H1 (cell line): ENCODE data around the gene DOCK9. TPM values are rescaled to one million over a fixed set of nuclear protein-coding genes. Genes with fewer than 3 reads are reported as not detected.

Source experiments
- CTCF ChIA-PET: fragments of 300-600 bp; sonication (Branson Sonifier 250); formaldehyde crosslinking; loops from one replicate; lab custom pipeline; 2021; ENCODE audit not compliant: partially characterized antibody; lab: Charles Lee
- POLR2A ChIA-PET: fragments of 300-600 bp; sonication (Branson Sonifier 250); formaldehyde crosslinking; loops from one replicate; lab custom pipeline; 2021; ENCODE audit warnings: inconsistent platforms; ENCODE audit not compliant: partially characterized antibody; lab: Charles Lee
- DNase-seq, 2 experiments: peaks; one replicate each; pipeline versions ENCODE4 v3.0.0 to v3.0.0-alpha.2; 2010 to 2022; ENCODE audit warnings: low spot score in 2 of 2, low read depth in 1 of 2, mixed read lengths in 1 of 2
- FAIRE-seq: peaks from 2 replicates; lab custom pipeline; 2011; peaks lifted over from hg19 to GRCh38; lab: Jason Lieb, UNC
- H2AFZ ChIP-seq: 2 replicates; pipeline ENCODE4 v1.8.1; 2012; ENCODE audit warnings: low read length, inconsistent platforms
- H2AK5ac ChIP-seq: 2 replicates; pipeline ENCODE4 v1.6.1; 2013; ENCODE audit warnings: low read depth, low read length
- H2BK120ac ChIP-seq: replicated peaks from 2 replicates; pipeline ENCODE3; 2013; ENCODE audit warnings: low read depth, low read length, inconsistent platforms
- H2BK12ac ChIP-seq: 2 replicates; pipeline ENCODE4 v1.6.1; 2013; ENCODE audit warnings: low read depth, low read length
- H2BK15ac ChIP-seq: 2 replicates; pipeline ENCODE4 v1.6.1; 2013; ENCODE audit warnings: low read length
- H2BK20ac ChIP-seq: 2 replicates; pipeline ENCODE4 v1.6.1; 2013; ENCODE audit warnings: low read length
- H2BK5ac ChIP-seq: 2 replicates; pipeline ENCODE4 v1.6.1; 2013; ENCODE audit warnings: low read depth, low read length
- H3K14ac ChIP-seq: 2 replicates; pipeline ENCODE4 v1.6.1; 2013; ENCODE audit warnings: inconsistent platforms; ENCODE audit not compliant: insufficient read length
- H3K18ac ChIP-seq: 2 replicates; pipeline ENCODE4 v1.6.1; 2013; ENCODE audit warnings: low read length; ENCODE audit errors: extremely low read depth
- H3K23ac ChIP-seq: 2 replicates; pipeline ENCODE4 v1.6.1; 2013; ENCODE audit warnings: inconsistent platforms; ENCODE audit not compliant: insufficient read length
- H3K23me2 ChIP-seq: 2 replicates; pipeline ENCODE4 v1.6.1; 2013; ENCODE audit warnings: low read depth, low read length
- H3K27ac ChIP-seq: 2 replicates; pipeline ENCODE4 v1.6.1; 2011; ENCODE audit warnings: low read depth, low read length, inconsistent platforms
- H3K27me3 ChIP-seq, 4 experiments: replicated peaks in 1 of 4; 1 replicate in 1 of 4; 2 replicates in 3 of 4; pipeline versions ENCODE4 v1.6.1 to v1.8.1; 2011 to 2013; ENCODE audit warnings: low read length in 3 of 4, mild to moderate bottlenecking in 3 of 4, inconsistent platforms in 2 of 4, mixed read lengths in 2 of 4, moderate library complexity in 1 of 4; ENCODE audit not compliant: control insufficient read depth in 3 of 4, insufficient read depth in 3 of 4; ENCODE audit errors: extremely low read depth in 1 of 4
- H3K36me3 ChIP-seq, 4 experiments: 2 replicates each; pipeline versions ENCODE4 v1.6.1 to v1.8.1; 2011 to 2013; ENCODE audit warnings: mild to moderate bottlenecking in 4 of 4, low read length in 3 of 4, moderate library complexity in 2 of 4, control low read depth in 1 of 4, inconsistent platforms in 1 of 4; ENCODE audit not compliant: insufficient read depth in 4 of 4, control insufficient read depth in 2 of 4
- H3K4ac ChIP-seq: replicated peaks from 2 replicates; pipeline ENCODE3; 2013; ENCODE audit warnings: low read length, low read depth, mixed read lengths, inconsistent platforms; ENCODE audit not compliant: insufficient read length
- H3K4me1 ChIP-seq, 4 experiments: replicated peaks in 1 of 4; 1 replicate in 1 of 4; 2 replicates in 3 of 4; pipeline versions ENCODE4 v1.6.1 to v1.8.1; 2011 to 2013; ENCODE audit warnings: low read length in 3 of 4, inconsistent platforms in 2 of 4, mixed read lengths in 1 of 4; ENCODE audit not compliant: insufficient read depth in 4 of 4, control insufficient read depth in 3 of 4
- H3K4me2 ChIP-seq, 2 experiments: 2 replicates each; pipeline versions ENCODE4 v1.6.1 to v1.8.1; 2011 to 2013; ENCODE audit warnings: low read depth in 2 of 2, low read length in 2 of 2, control low read depth in 1 of 2, inconsistent platforms in 1 of 2, mild to moderate bottlenecking in 1 of 2; ENCODE audit not compliant: insufficient read depth in 1 of 2
- H3K4me3 ChIP-seq, 4 experiments: fragments of 200-600, 300-600 bp in 1 of 4; sonication (generic), shearing (Covaris generic), sonication (Bioruptor Twin) in 1 of 4; 2 replicates each; pipeline versions ENCODE4 v1.5.1 to v1.8.1; 2011 to 2016; ENCODE audit warnings: low read length in 4 of 4, low read depth in 3 of 4, control low read depth in 2 of 4, inconsistent platforms in 2 of 4, mild to moderate bottlenecking in 2 of 4, mixed read lengths in 1 of 4, moderate library complexity in 1 of 4; ENCODE audit not compliant: insufficient read depth in 2 of 4; ENCODE audit errors: extremely low read depth in 1 of 4
- H3K56ac ChIP-seq: replicated peaks from 2 replicates; pipeline ENCODE3; 2013; ENCODE audit warnings: low read depth, mild to moderate bottlenecking, mixed read lengths, low read length, inconsistent platforms; ENCODE audit not compliant: insufficient read length
- H3K79me1 ChIP-seq: 2 replicates; pipeline ENCODE4 v1.6.1; 2013; ENCODE audit warnings: low read depth, low read length, control low read depth
- H3K79me2 ChIP-seq, 2 experiments: 2 replicates each; pipeline versions ENCODE4 v1.6.1 to v1.8.1; 2012 to 2013; ENCODE audit warnings: low read length in 2 of 2, mild to moderate bottlenecking in 2 of 2, inconsistent platforms in 1 of 2; ENCODE audit not compliant: insufficient read depth in 2 of 2, control insufficient read depth in 1 of 2
- H3K9ac ChIP-seq, 4 experiments: replicated peaks in 1 of 4; 1 replicate in 1 of 4; 2 replicates in 3 of 4; pipeline versions ENCODE4 v1.6.1 to v1.8.1; 2011 to 2013; ENCODE audit warnings: low read depth in 3 of 4, low read length in 3 of 4, control low read depth in 2 of 4, mild to moderate bottlenecking in 2 of 4, moderate library complexity in 2 of 4, inconsistent platforms in 1 of 4; ENCODE audit errors: extremely low read depth in 1 of 4
- H3K9me3 ChIP-seq, 2 experiments: 2 replicates each; pipeline versions ENCODE4 v1.6.1 to v1.8.1; 2012 to 2013; ENCODE audit warnings: mild to moderate bottlenecking in 2 of 2, moderate library complexity in 2 of 2, control low read depth in 1 of 2, inconsistent platforms in 1 of 2, low read depth in 1 of 2, low read length in 1 of 2, mixed read lengths in 1 of 2; ENCODE audit not compliant: insufficient read depth in 2 of 2
- H4K20me1 ChIP-seq, 2 experiments: replicated peaks in 1 of 2; 2 replicates each; pipeline versions ENCODE3 to v1.8.1; 2011 to 2013; ENCODE audit warnings: inconsistent platforms in 2 of 2, low read length in 2 of 2, mild to moderate bottlenecking in 1 of 2; ENCODE audit not compliant: insufficient read depth in 2 of 2, control insufficient read depth in 1 of 2
- H4K5ac ChIP-seq: 2 replicates; pipeline ENCODE4 v1.6.1; 2013; ENCODE audit warnings: low read length, low read depth, mixed read lengths, inconsistent platforms; ENCODE audit not compliant: insufficient read length
- H4K8ac ChIP-seq: 2 replicates; pipeline ENCODE4 v1.8.0; 2013; ENCODE audit warnings: mild to moderate bottlenecking, moderate library complexity, low read length, inconsistent platforms; ENCODE audit not compliant: insufficient read depth; ENCODE audit errors: extremely low read depth
- H4K91ac ChIP-seq: replicated peaks from 2 replicates; pipeline ENCODE3; 2013; ENCODE audit warnings: low read length, mixed read lengths, inconsistent platforms; ENCODE audit not compliant: insufficient read length
- CHD2 ChIP-seq: IDR thresholded peaks from 2 replicates; pipeline ENCODE4 v1.6.1; 2012; ENCODE audit warnings: low read length, improper control_type of control experiment
- CTBP2 ChIP-seq: IDR thresholded peaks from 2 replicates; pipeline ENCODE4 v1.7.0; 2011; ENCODE audit warnings: borderline replicate concordance, mild to moderate bottlenecking, moderate library complexity, mixed read lengths, low read length; ENCODE audit not compliant: insufficient read depth, insufficient read length
- GTF2F1 ChIP-seq: IDR thresholded peaks from 2 replicates; pipeline ENCODE4 v1.6.1; 2012; ENCODE audit warnings: low read depth, low read length, improper control_type of control experiment, borderline replicate concordance
- JUN ChIP-seq: IDR thresholded peaks from 2 replicates; pipeline ENCODE4 v1.6.1; 2011; ENCODE audit warnings: low read depth, mild to moderate bottlenecking, improper control_type of control experiment, low read length
- JUND ChIP-seq: IDR thresholded peaks from 2 replicates; pipeline ENCODE4 v1.6.1; 2011; ENCODE audit warnings: mild to moderate bottlenecking, improper control_type of control experiment, low read length
- MAFK ChIP-seq: IDR thresholded peaks from 2 replicates; pipeline ENCODE4 v1.6.1; 2012; ENCODE audit warnings: low read depth, mild to moderate bottlenecking, improper control_type of control experiment, low read length
- SUZ12 ChIP-seq: fragments of 200-600 bp; sonication (generic); IDR thresholded peaks from 2 replicates; pipeline ENCODE4 v1.6.1; 2012; ENCODE audit warnings: mild to moderate bottlenecking, inconsistent platforms, low read length, moderate library complexity, mixed read lengths
- TBP ChIP-seq: IDR thresholded peaks from 2 replicates; pipeline ENCODE4 v1.6.1; 2011; ENCODE audit warnings: low read depth, low read length, improper control_type of control experiment
- WGBS, 2 experiments: shearing (Covaris generic) in 1 of 2; methylation state at CpG; one replicate each; pipeline versions ENCODE4 v1.1.6 to v1.1.7; 2013 to 2015; ENCODE audit warnings: low lambda C conversion rate in 2 of 2, mixed read lengths in 2 of 2, inconsistent platforms in 1 of 2, low coverage in 1 of 2, missing lambda C conversion rate in 1 of 2; ENCODE audit not compliant: insufficient replicate concordance in 2 of 2, insufficient coverage in 1 of 2, insufficient read length in 1 of 2; ENCODE audit errors: extremely low coverage in 1 of 2, missing lambda C conversion rate in 1 of 2; 5-methylcytosine and 5-hydroxymethylcytosine counted together
- polyA plus RNA-seq, 7 experiments: library from polyadenylated mRNA; depleted of rRNA in 3 of 7; stranded (reverse) in 5 of 7; unstranded in 2 of 7; fragments of >200 nt in 5 of 7; fragments of 200-250 nt in 2 of 7; gene quantifications; 1 replicate in 5 of 7; 2 replicates in 1 of 7; 4 replicates in 1 of 7; pipeline versions ENCODE4 v1.2.1 to v1.2.3, GENCODE V29; 2011 to 2013; ENCODE audit warnings: missing spikeins in 2 of 7, mixed read lengths in 2 of 7
- total RNA-seq: library from RNA; stranded (reverse); fragmentation: NEBNext Ultra II Directional; extraction: Animal tissue kit (Norgen Biotek cat#: 25700); gene quantifications from 2 replicates; pipeline ENCODE4 v1.2.1, GENCODE V29; 2021

DOCK9 gene
- total and polyA plus RNA-seq, 2 of the 8 experiments (the other 6 are each of a cell fraction or from before 2014, with no cell fraction given): 21.6 to 31.5 TPM

GRCh38 chr13:98985591-98985990 lies 7.7 kb upstream of the DOCK9 start:
- no peak overlapping the region for H3K4me2 ChIP-seq
- WGBS, 2 experiments: 94% methylated on average over 6 of the region's 6 CpGs; no CpG with 5 or more reads in 1 of the 2 experiments
- TF ChIP-seq TBP (no peak), CHD2 (no peak), JUND (no peak), JUN (no peak), MAFK (no peak), GTF2F1 (no peak), SUZ12 (no peak), CTBP2 (no peak)

More at GRCh38 chr13:98985591-98985990, 7.7 kb upstream of the DOCK9 start:
- POLR2A ChIA-PET: interaction anchor here (1.3 to 1.7 kb wide), 3 partner anchors 8 to 16 kb away, joined by 3 to 4 read pairs (median 3); partner anchors contain the start of gene DOCK9
- H3K79me1 ChIP-seq: no peaks in the 10 kb centered on the region
- no peak overlapping the region for H2BK20ac ChIP-seq
- no peaks in the 10 kb centered on the region for H3K36me3 ChIP-seq
- no peaks in the 10 kb centered on the region for H3K9me3 ChIP-seq
- DNase-seq (no peak), FAIRE-seq (no peak)
- H3K56ac ChIP-seq: no peak overlapping the region
- no peak overlapping the region for H4K91ac ChIP-seq
- no peak overlapping the region for H3K9ac ChIP-seq
- no peak overlapping the region for H4K5ac ChIP-seq
- H4K8ac ChIP-seq: no peak overlapping the region
- H3K23me2 ChIP-seq: no peaks in the 10 kb centered on the region
- H3K4me3 ChIP-seq: no peak overlapping the region
- no peak overlapping the region for H2BK120ac ChIP-seq
- H2BK15ac ChIP-seq: no peak overlapping the region
- no peak overlapping the region for H2BK12ac ChIP-seq
- no peak overlapping the region for H2AK5ac ChIP-seq
- no peak overlapping the region for H3K23ac ChIP-seq
- no peaks in the 10 kb centered on the region for H3K79me2 ChIP-seq
- H2AFZ ChIP-seq: no peak overlapping the region
- H3K18ac ChIP-seq: no peak overlapping the region
- H4K20me1 ChIP-seq: no peaks in the 10 kb centered on the region
- H3K27ac ChIP-seq: no peak overlapping the region
- H3K4ac ChIP-seq: no peak overlapping the region
- H3K27me3 ChIP-seq: no peaks in the 10 kb centered on the region
- CTCF ChIA-PET: interaction anchor here (0.6 to 1.9 kb wide), 13 partner anchors 8 to 615 kb away, joined by 3 to 7 read pairs (median 4); no protein-coding TSS in a partner anchor
- H2BK5ac ChIP-seq: no peak overlapping the region
- no peak overlapping the region for H3K14ac ChIP-seq
- H3K4me1 ChIP-seq: peaks cover 0 to 8% (median 4%) of the 10 kb centered on the region in 4 experiments; a peak in 5 of 7 replicates
